DOHH2 (cell line): ENCODE data around the gene TRIM16.
"Not testable (repeated sequence)": the region's sequence is repeated elsewhere in the genome, so short reads cannot be mapped to it uniquely, and the experiment has no call there.

ENCODE experiments used
- CTCF ChIP-seq: fragments of 200-600 bp; sonication (generic); IDR thresholded peaks from one replicate; pipeline ENCODE4 v1.5.1; 2014; ENCODE audit warnings: antibody characterized with exemption, mild to moderate bottlenecking, low read depth, low read length; ENCODE audit not compliant: poor library complexity, severe bottlenecking
- EZH2phosphoT487 ChIP-seq: fragments of 200-600 bp; sonication (generic); IDR thresholded peaks from 2 replicates; pipeline ENCODE4 v1.6.1; 2017; ENCODE audit warnings: borderline replicate concordance, mild to moderate bottlenecking, antibody characterized with exemption, low read length, moderate library complexity, mixed read lengths

- TF ChIP-seq CTCF, EZH2phosphoT487: not testable (repeated sequence)
Measured at GRCh38 chr17:15704239-15704638, 20.1 kb upstream of the TRIM16 start.
